ENCODE results near the gene DGKZ. TPM values are rescaled to one million over a fixed set of nuclear protein-coding genes. Genes with fewer than 3 reads are reported as not detected.

The DGKZ gene
- total RNA-seq, 1 donor from 2014 or later, result 46.8 TPM

GRCh38 chr11:46387919-46388618 lies 40.8 kb downstream of the DGKZ start:
- peak; percentile 88 for DNase-seq (ENCODE audit: low spot score)
- no peak overlapping the region for H3K27ac Mint-ChIP-seq (ENCODE audit: unreplicated experiment)
- H3K4me1 Mint-ChIP-seq (ENCODE audit: low read depth), result peaks cover 30% of the 10 kb centered on the region
- no peaks in the 10 kb centered on the region for H3K9me3 Mint-ChIP-seq (ENCODE audit: low read depth)
- peaks cover 15% of the 10 kb centered on the region for H3K27me3 Mint-ChIP-seq (ENCODE audit: low read depth)
- no peak for TF ChIP-seq CTCF (IDR thresholded peaks at IDR 0.05)
- H3K36me3 Mint-ChIP-seq (ENCODE audit: low read depth), result no peaks in the 10 kb centered on the region
- no peak overlapping the region for H3K4me3 Mint-ChIP-seq (ENCODE audit: unreplicated experiment)

GRCh38 chr11:46388619-46389449 lies 41.6 kb downstream of the DGKZ start:
- no peaks in the 10 kb centered on the region for H3K36me3 Mint-ChIP-seq (ENCODE audit: low read depth)
- H3K4me3 Mint-ChIP-seq (ENCODE audit: unreplicated experiment), result peak overlapping the region; percentile 68
- peaks cover 32% of the 10 kb centered on the region for H3K4me1 Mint-ChIP-seq (ENCODE audit: low read depth)
- no peak overlapping the region for H3K27ac Mint-ChIP-seq (ENCODE audit: unreplicated experiment)
- no peak for TF ChIP-seq CTCF (IDR thresholded peaks at IDR 0.05)
- peaks cover 15% of the 10 kb centered on the region for H3K27me3 Mint-ChIP-seq (ENCODE audit: low read depth)
- H3K9me3 Mint-ChIP-seq (ENCODE audit: low read depth), result no peaks in the 10 kb centered on the region
- DNase-seq (ENCODE audit: low spot score), result no peak

- Mint-ChIP-seq H3K36me3 (ENCODE audit: low read depth) (no peaks in the 10 kb centered on the region), H3K4me1 (ENCODE audit: low read depth) (peaks cover 32% of the 10 kb centered on the region), H3K9me3 (ENCODE audit: low read depth) (no peaks in the 10 kb centered on the region), H3K27me3 (ENCODE audit: low read depth) (peaks cover 15% of the 10 kb centered on the region), H3K4me3 (ENCODE audit: unreplicated experiment) (peak overlapping the region; percentile 68), H3K27ac (ENCODE audit: unreplicated experiment) (no peak overlapping the region)
- peak; percentile 93 for DNase-seq (ENCODE audit: low spot score)
- TF ChIP-seq CTCF (IDR thresholded peaks at IDR 0.05), result peak; percentile 97
Measured at GRCh38 chr11:46389450-46390330, 42.4 kb downstream of the DGKZ start.

GRCh38 chr11:46390331-46391171 lies 43.3 kb downstream of the DGKZ start:
- Mint-ChIP-seq H3K36me3 (ENCODE audit: low read depth) (no peaks in the 10 kb centered on the region), H3K4me1 (ENCODE audit: low read depth) (peaks cover 32% of the 10 kb centered on the region), H3K27ac (ENCODE audit: unreplicated experiment) (no peak overlapping the region), H3K4me3 (ENCODE audit: unreplicated experiment) (peak overlapping the region; percentile 68), H3K27me3 (ENCODE audit: low read depth) (peaks cover 15% of the 10 kb centered on the region), H3K9me3 (ENCODE audit: low read depth) (no peaks in the 10 kb centered on the region)
- DNase-seq (ENCODE audit: low spot score), result peak; percentile 91
- no peak for TF ChIP-seq CTCF (IDR thresholded peaks at IDR 0.05)

Data from chondrocyte (in vitro differentiated cells).